Endometrium (tissue), 2 donors: Measurements from ENCODE around the gene MYBPHL.
"Not testable (repeated sequence)": the region's sequence is repeated elsewhere in the genome, so short reads cannot be mapped to it uniquely, and the experiment has no call there.

ENCODE experiments used
- FAIRE-seq: peaks from 2 replicates; lab custom pipeline; 2012; peaks lifted over from hg19 to GRCh38; lab: Jason Lieb, UNC
- donor health status: control.
- donor health status: control.

The MYBPHL gene

DNA sequence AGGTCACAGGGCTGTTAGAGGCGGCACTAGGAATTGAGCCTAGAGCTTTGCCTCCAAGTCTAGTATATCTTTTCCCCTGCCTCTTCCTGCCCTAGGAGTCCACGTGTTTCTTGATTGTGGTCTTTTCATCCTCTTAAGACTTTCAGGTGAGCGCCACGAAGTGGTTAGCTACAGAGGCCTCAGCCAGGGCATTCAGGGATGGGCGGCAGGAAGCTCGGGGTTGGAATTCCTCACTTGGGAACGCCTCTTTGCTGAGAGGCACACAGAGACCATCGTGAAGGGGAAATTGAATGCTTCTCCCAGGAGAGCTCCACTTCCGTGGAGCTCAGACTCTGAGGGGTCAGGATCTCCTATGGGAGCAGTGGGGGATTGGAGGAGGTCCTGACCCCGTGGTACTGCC, 820 bp downstream of the MYBPHL start:
- FAIRE-seq = not testable (repeated sequence)

DNA sequence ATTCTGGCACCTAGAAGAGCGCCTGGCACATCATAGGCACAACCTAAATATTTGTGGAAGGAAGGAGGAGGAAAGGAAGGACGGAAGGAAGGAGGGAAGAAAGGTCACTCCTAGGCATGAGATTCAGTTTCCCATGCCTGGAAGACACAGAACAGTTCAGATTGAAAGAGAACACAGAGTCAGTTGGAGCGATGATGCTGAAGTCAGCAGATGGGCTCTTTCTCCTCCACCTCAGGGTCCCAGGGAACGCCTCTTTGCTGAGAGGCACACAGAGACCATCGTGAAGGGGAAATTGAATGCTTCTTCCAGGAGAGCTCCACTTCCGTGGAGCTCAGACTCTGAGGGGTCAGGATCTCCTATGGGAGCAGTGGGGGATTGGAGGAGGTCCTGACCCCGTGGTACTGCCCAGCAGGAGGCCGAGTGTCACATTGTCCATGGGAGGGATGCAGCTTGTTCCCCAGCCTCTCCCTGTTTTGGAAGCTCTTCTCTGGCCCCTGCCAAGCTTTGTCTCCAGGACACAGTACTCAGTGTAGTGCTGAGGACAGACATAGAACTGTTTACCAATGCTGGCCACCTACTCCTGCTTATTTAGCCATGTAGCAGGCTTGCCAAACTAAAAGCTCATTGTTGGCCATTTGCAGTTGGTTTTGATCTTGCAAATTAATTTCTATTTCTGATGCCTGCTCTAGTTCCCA, 2.4 kb downstream of the MYBPHL start:
- FAIRE-seq = no peak

DNA sequence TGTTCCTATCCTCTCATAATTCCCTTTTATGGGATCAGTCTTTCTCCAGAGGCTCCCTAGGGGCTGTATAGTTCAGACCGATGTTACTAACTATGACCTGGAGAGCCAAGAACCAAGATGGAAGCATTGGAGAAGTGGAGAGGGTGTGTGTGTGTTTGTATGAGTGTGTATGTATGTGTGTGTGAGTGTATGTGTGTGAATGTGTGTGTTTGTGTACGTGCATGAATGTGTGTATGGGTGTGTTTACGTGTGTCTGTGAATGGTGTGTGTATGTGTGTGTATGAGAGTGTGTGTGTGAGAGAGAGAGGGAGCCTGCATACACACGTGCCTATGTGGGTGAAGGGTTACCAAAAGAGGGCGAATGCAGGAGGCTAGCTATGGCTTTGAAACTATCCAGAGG, 4.9 kb downstream of the MYBPHL start:
- no peak for FAIRE-seq

DNA sequence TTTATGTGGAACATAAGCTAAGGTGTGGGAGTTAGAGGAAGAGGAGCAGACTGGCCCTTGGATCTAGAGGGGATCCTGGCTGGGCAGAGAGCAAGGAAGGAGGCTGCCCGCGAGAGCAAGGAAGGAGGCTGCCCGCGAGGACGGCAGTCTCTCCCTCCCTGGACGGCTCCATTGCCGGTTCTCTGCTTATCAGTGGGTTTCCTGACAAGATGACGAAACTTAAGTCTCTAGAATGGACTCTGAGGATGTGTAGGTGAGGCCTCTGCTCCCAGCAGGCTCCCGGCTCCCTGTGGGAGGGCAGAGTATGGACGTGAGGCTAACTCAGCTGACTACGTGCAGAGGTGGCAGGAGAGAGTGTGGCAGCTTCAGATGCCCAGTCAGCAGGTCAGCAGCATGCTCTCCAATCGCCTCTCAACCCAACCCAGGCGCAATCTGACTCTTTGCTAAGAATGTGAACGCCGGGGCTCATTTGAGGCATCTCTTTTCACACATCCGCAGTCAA, 6.1 kb downstream of the MYBPHL start:
- no peak for FAIRE-seq

DNA sequence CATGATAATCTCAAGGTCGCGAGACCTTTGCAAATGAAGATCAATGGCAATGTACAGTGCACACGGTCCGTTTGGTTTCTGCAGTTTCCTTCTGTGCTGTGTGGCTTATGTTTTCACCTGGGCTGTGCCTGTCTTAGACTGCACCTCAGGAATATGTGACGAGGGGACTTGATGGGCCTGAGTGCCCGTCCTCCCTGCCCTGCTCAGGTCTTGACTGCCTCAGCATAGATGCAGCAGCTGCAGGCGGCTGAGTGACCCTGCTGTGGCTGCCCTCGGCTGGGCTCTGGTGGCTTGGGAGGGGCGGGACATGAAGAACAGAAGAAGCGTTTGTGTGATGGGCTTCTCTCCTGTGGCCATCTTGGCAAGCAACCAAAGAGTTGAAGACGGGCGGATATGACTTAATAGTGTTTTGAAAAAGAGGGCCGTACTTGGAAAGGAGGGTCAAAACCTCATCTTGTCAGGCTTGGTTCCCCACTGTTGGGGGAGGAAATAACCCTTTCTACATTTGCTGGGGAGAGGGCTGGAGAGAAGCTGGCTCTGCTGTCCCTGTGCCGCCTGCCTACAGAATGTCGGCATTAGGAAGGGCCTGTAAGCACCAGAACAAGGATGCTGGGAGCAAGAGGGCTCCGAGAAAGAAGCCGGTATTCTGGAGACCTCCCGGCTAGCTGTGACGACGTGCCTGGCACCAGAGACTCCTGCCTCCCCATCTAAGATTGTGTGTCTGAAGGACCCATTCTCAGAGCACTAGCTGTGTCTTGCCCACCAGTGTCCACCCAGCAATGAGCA, 7.1 kb downstream of the MYBPHL start:
- no peak for FAIRE-seq

DNA sequence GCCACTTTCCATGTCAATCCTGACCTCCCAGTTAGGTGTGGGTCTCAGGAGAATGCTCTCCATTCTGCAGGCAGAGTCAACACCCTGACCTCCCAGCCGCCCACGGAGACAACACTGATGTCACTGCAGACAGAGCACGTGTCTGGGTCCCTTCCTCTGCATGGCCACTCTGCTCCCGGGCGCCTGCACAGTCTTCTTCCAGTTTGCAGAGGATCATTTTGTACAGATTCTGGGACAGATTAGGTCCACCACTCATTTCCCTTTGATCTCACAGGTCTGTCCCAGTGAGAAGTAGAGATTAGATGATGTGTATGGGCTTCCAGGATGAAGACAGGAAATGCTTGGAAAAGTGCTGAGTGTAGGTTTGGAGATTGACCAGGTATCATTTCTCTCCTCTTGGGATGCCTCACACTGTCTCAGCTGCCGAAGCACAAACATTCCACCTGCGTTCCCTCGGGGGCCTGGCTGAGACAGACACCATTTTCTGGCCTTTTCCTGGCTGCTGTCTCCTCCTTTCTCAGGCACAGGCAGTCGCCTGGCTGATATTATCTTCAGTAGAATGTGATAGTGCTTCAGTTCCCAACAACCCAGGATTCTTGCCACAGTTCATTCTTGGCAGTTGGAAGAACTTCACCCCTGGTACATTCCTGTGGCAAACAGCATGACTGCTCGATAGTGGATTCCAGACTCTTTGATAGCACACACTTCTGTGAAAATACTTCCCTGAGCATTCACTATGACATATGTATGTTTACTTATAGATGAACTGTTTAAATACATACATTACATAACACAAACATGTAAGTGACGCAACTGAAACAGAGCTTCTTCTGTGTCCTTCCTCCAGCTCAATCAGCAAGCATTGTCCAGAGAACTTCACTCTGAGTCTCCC, 7.9 kb downstream of the MYBPHL start:
- FAIRE-seq = no peak

DNA sequence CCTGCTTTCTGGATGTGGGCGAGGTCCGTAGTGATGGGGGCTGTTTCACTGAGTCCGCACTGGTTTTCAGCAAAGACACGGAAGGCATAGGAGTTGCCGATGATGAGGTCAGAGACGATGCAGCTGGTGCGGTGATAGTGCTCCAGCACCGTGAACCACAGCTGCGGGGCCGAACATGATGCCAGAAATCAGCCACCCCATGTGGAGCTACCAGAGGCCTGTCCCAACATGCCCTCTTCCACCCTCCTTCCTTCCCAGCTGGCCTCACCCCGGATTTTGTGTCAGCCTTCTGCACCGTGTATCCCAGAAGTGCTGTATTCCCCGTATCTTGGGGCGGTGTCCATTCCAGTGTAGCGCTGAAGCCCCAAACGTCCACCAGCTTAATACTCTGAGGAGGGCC, 10.0 kb downstream of the MYBPHL start:
- FAIRE-seq = no peak

DNA sequence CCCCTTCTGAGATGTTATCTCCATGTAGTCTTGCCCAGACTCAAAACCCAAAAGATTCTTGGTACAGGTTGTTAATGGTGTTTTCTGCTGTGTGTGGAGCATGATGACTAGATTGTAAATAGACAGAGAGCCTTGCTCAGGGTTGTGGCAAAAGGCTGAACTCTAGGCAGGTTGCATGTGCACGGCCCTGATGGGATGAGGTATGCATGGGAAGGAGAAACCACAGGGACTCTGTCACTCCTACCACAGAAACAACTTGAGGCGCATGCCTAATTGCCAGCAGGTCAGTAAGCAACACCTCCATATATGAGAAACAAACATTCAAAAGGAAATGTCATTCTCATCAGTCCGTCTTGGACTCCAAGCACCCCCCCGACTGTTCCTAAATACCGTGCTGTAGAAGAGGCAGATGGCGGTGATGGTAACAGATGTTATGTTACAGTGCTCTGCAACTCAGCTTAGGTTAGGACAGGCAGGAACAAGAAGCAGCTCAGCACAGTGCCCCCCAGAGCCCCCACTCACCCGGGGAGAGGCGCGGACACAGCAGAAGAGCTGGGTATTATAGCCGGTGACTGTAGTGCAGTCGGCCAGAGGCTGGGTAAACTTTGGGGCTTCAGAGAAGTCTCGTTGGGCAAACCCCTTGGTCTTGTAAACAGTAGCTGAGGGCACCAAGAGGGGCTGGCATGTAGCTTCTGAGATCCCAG, 10.9 kb downstream of the MYBPHL start:
- no peak for FAIRE-seq

DNA sequence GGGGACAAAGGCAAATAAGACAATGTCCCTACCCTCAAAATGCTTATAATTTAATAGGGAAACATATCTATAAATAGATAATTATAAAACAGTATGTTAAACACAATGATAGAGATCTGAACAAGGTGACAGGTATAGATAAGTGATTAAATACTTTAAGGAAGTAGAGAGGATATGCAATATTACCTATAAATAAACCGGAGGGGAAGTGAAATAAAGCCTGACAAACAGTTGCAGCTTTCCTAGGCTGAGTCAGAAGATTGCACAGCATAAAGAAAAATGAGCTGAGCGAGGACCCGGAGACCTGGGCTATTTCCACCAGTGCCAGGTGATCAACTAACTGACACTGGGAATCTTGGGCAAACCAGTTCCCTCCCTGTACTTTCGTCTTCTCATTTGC, 12.3 kb downstream of the MYBPHL start:
- no peak for FAIRE-seq

DNA sequence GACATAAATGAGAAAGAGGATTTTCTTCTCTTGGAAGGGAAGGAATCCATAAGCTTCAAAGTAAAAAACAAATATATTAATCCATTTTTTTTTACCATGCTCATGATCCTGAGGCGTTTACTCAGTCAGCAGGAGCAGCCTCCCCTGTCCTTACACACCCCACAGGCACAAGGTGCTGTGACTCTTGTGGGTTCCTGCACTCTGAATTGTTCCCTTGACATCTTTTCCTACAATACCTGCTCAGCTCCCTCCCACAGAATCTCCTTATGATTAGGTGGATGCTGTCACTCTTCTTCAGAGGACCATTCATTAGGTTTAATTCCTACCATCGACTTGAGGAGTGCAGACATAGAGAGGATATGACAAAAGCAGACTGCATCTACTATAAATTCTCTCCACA, 13.8 kb downstream of the MYBPHL start:
- no peak for FAIRE-seq

DNA sequence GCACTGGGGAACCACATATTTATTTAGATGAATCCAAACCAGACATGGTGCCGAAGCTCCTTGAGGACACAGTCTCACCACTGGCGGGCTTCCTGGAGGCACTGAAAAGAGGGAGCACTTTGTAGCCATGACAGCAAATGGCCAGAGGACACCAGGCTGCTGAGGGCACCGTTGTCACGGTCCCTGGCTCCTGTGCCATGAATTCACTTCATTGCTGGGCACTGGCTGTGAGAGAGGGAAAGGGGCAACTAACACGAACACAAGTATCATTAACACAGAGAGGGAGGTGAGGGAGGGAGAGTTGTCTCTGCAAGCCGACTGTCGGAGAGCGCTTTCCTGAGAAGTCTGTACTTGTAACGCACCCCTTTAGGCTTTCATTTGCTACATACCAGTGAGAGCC, 14.4 kb downstream of the MYBPHL start:
- no peak for FAIRE-seq

DNA sequence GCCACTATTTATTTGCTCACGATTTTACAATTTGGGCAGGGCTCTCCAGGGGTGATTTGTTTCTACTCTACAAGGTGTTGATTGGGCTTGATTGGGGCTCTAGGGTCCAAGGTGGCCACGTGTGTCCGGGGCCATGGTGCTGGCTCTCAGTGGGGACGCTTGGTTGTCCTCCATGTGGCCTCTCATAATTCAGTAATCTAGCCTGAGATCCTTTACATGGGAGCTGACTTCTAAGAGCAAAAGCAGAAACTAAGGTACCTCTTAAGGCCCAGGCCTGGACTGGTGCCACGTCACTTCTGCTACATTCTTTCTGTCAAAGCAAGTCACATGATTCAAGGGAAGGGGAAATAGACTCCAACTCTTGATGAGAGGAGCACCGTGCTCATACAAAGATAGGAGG, 15.8 kb downstream of the MYBPHL start:
- no peak for FAIRE-seq

DNA sequence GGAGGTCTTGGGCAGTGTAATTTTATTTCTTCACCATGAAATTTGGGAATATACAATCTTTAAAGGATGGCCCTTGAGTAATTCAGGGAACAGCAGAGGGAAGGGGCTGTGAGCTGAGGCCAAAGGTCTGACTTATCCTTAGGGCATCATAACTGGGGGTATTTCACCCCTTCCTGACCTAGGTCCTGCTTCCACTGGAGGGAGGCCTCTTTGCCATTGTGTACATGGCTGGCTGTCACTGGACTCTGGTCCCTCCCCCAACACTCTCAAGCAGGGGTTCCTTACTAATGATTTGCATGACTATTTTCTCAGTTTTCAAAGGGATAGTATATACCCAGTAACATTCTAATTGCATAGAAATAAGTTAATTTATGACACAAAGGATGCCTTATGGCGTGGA, 16.7 kb downstream of the MYBPHL start:
- FAIRE-seq = no peak

DNA sequence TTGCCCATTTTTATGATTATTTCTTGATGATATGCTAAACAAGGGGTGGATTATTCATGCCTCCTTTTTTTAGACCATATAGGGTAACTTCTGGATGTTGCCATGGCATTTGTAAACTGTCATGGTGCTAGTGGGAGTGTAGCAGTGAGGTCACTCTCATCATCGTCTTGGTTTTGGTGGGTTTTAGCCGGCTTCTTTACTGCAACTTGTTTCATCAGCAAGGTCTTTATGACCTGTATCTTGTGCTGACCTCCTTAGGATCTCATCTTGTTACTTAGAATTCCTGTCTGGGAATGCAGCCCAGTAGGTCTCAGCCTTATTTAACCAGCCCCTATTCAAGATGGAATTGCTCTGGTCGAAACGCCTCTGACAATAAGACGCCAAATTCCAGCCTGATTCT, 20.0 kb downstream of the MYBPHL start:
- not testable (repeated sequence) for FAIRE-seq

DNA sequence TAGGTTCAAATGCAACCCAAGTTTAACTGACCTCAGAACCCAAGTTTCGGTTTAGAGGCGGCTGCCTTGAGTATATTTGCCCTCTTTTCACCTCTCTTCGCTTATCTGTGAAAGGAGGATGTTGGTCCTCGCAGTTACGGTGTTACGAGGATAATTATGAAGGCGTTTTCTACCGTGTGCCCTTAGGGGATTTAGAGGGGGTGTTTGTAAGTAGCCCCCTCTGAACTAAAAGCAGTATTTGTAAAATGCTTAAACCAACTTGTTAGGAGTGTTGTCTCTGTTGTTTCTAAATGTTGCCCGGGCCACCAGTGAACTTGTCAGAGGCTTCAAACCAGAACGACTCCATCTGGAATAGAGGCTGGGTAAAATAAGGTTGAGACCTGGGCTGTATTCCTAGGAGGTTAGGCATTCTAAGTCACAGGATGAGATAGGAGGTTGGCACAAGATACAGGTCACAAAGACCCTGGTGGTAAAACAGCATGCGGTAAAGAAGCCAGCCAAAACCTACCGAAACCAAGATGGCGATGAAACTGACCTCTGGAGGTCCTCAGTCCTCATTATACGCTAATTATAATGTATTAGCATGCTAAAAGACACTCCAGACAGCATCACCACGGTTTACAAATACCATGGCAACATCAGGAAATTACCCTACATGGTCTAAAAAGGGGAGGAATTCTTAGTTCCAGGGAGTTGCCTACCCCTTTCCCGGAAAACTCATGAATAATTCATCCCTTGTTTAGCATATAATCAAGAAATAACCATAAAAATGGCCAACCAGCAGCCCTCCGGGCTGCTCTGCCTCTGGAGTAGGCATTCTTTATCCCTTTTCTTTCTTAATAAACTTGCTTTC, 22.8 kb downstream of the MYBPHL start:
- FAIRE-seq = no peak

DNA sequence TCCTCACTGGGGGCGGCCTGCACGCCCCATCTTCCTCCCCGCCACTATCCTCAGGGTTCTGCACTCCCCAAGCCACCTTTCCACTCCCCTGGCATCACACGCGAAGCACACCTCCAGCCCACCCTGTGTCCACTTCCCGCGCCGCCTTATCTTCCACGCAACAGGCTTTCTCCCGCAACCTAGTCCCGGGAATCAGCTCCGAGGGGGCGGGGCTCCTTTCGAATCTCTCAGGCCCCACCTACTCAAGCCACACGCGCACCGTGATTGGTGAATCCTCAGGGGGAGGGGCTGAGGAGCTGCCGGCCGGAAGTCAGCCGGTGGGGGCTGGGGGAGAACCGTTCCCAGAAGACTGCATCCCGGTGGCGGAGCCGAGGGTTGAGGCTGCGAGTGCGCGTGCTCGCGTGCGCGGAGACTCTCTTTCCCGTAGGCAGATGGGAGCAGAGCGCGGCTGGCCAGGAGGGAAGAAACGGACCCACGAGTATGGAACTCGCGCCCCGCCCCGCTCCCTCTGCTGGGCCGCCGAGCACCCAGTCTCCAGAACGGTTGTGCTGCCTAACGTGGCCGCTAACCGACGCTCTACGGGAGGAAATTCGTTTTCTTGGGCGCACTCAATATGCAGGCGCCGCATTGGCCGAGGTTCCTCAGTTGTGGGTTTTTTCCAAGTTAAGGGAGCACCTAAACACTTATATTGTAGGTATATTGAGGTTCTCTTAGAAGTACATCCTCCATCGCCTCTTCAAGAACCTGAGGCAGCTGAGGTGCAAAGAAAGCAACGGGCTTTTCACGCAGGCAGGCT, 23.7 kb downstream of the MYBPHL start, which contains the start of gene PSRC1:
Gene PSRC1 (minus strand): TSS at position 194 of the 796 bp plus-strand sequence.
- peak; percentile 58 for FAIRE-seq

DNA sequence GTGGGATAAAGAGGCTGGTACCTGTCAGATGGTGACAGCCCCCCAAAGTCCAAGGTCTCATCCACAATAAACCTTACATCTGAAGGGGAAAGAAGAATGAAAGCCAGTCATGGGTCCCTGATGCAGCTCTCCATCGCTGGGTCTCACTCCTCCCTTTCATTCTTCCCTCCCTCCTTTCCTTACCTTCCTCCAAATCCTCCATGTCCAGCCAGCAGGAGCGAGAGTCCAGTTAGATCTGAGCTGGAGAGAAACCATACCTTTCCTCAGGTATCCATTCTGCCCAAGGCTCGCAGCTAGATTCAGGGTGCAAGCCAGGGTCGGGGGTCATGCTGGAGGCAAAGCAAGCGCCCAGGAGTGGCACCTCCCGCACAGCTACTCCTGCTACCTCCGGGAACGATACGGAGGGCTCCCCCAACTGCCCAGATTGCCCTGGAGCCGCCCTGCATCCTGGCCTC, 24.3 kb downstream of the MYBPHL start:
- no peak for FAIRE-seq

DNA sequence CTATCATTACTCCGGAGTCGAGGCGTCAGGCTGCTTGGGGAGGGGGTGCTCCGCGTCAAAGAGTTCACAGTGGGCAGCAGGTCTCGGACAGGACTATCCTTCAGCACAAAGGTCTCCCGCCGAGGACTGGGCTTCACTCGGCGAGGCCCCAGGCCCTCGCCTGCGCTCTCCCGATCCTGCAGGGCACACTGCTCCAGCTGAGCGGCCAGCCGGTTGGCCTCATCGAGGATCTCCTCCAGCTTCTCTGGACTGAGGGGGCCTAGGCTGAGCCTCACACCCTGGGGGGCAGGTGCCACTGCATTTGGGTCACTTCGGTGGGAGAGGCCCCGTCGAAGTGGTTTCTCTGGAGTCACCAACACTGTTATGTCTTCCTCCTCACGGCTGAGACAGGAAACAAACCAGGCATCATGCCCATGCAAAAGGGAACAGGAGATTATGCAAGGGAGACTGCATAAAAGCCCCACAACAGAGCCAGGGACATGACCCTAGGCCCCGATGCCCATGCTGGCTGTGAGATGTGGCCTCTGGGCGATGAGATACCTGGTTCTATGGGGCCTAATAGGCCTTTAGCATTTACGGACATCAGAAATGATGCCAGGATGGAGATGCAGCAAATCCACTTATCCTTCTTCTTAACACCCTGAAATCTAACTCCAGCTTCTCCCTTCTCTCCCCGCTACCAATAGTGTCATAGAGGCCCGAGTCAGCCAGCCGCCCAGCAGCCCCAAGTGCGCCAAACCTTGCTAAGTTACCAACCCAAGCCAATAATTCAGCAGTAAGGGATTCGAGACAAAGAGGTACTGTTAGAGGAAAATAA, 24.9 kb downstream of the MYBPHL start:
- no peak for FAIRE-seq

DNA sequence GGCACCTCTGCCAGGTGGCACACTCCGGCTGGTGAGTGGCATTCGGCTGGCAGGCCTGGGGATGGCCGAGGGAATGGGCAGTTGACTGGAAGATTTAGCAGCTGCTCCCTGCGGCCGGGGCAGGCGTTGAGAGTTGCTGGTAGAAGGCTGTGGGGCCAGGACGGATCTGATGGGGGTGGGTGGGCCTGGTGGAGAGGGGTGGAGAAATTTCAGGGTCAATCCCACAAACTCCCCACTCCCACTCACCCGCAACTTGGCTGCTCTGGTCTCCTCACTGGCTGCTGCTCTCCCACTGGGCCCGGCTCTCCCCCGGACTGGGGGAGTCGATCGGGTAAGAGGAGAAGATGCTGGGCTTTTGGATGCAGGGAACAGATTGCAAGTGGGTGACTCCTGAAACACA, 25.9 kb downstream of the MYBPHL start:
- no peak for FAIRE-seq
